ENCODE data around the gene AGO4. TPM values are rescaled to one million over a fixed set of nuclear protein-coding genes. Genes with fewer than 3 reads are reported as not detected.

The AGO4 gene
- total RNA-seq, 1 experiment from 2014 or later, result 12.8 TPM

DNA sequence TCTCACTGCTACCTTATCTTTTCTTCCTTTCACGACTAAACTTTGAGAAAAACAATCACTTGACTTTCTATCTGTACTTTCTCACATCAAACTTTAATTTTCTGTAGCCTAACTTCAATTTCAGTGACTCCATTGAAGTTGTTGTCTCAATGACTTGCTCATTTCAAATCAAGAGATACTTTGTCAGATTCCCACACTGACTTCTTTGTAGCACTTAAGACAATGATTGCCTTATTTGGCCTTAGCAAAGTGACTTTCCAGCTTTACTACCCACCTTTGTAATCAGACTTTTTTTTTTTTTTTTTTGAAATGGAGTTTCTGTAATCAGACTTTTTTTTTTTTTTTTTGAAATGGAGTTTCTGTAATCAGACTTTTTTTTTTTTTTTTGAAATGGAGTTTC lies 37.0 kb downstream of the AGO4 start:
- H3K4ac ChIP-seq (ENCODE audit: low read depth, low read length), result no peak overlapping the region
- no peak overlapping the region for H3K18ac ChIP-seq (ENCODE audit: insufficient read length, low read depth, low read length)
- Mint-ChIP-seq H3K9me3 (no peaks in the 10 kb centered on the region), H3K36me3 (ENCODE audit: insufficient read depth in 1 of 3, low read depth in 3 of 3) (peaks cover 4 to 27% (median 26%) of the 10 kb centered on the region in 3 experiments; a peak in 6 of 7 replicates), H3K27ac (peak overlapping the region in 1 of 3 experiments; percentile 0; a peak in 1 of 7 replicates), H3K27me3 (ENCODE audit: low read depth) (no peaks in the 10 kb centered on the region), H3K4me3 (no peak overlapping the region), H3K4me1 (peaks cover 2% of the 10 kb centered on the region in 2 experiments; a peak in 2 of 4 replicates)
- no peaks in the 10 kb centered on the region for H3K27me3 ChIP-seq (ENCODE audit: insufficient read depth, low read length)
- no peak overlapping the region for H2BK5ac ChIP-seq (ENCODE audit: insufficient read length, low read length)
- H2AFZ ChIP-seq (ENCODE audit: low read length), result no peak overlapping the region
- no peak overlapping the region for H3K14ac ChIP-seq (ENCODE audit: insufficient read depth, low read length)
- no peaks in the 10 kb centered on the region for H3K9me3 ChIP-seq (ENCODE audit: control insufficient read depth, low read depth, low read length)
- H4K8ac ChIP-seq (replicated peaks; ENCODE audit: insufficient read length, low read depth, low read length), result no peak overlapping the region
- no peaks in the 10 kb centered on the region for H3K79me1 ChIP-seq (ENCODE audit: insufficient read depth, low read depth, low read length, poor library complexity, severe bottlenecking)
- no peak overlapping the region for H3K56ac ChIP-seq (ENCODE audit: insufficient read length, low read depth, low read length)
- H2AK5ac ChIP-seq (ENCODE audit: insufficient read length, low read length), result no peak overlapping the region
- no peaks in the 10 kb centered on the region for H3K23me2 ChIP-seq (ENCODE audit: insufficient read length, low read depth, low read length, poor library complexity, severe bottlenecking)
- H4K91ac ChIP-seq (ENCODE audit: insufficient read length, low read depth, low read length), result no peak overlapping the region
- no peak overlapping the region for H3K4me2 ChIP-seq (ENCODE audit: insufficient read depth, insufficient read length, low read length)
- no CpG with 5 or more reads among the region's 1 CpG for WGBS (ENCODE audit: extremely low coverage, insufficient read length, low lambda C conversion rate)
- H2BK15ac ChIP-seq (ENCODE audit: low read depth, low read length), result no peak overlapping the region
- H2BK12ac ChIP-seq (ENCODE audit: insufficient read length, low read depth, low read length), result no peak overlapping the region
- no peaks in the 10 kb centered on the region for H4K20me1 ChIP-seq (ENCODE audit: control insufficient read depth, insufficient read depth, insufficient read length)
- H4K5ac ChIP-seq (ENCODE audit: insufficient read length, low read depth, low read length), result no peak overlapping the region
- H3K4me1 ChIP-seq (ENCODE audit: insufficient read depth, low read length), result no peaks in the 10 kb centered on the region; the same call in 1 of the 2 replicates
- H2BK20ac ChIP-seq (ENCODE audit: low read depth, low read length, poor library complexity, severe bottlenecking), result no peak overlapping the region
- H3T11ph ChIP-seq (ENCODE audit: low read length), result no peak overlapping the region
- no peak for TF ChIP-seq CTCF (conservative IDR thresholded peaks at IDR 0.05)
- no peak for DNase-seq
- H3K27ac ChIP-seq (ENCODE audit: insufficient read length, low read depth, low read length), result no peak overlapping the region
- no peaks in the 10 kb centered on the region for H3K79me2 ChIP-seq (ENCODE audit: insufficient read depth, low read length)
- no peak overlapping the region for H3K9ac ChIP-seq (ENCODE audit: extremely low read depth, insufficient read length, low read length)
- H3K23ac ChIP-seq (ENCODE audit: insufficient read length, low read depth, low read length), result no peak overlapping the region
- H2BK120ac ChIP-seq (ENCODE audit: low read depth, low read length, poor library complexity, severe bottlenecking), result no peak overlapping the region

All from H9 (cell line).